DOHH2 (cell line): ENCODE measurements around the gene TYW3.
"Not testable (repeated sequence)": the region's sequence is repeated elsewhere in the genome, so short reads cannot be mapped to it uniquely, and the experiment has no call there.

Experiments used
- H3F3A ChIP-seq: fragments of 200-600 bp; sonication (generic), shearing (Covaris generic); 2 replicates; pipeline ENCODE4 v1.6.0; 2016; ENCODE audit warnings: antibody characterized with exemption, mild to moderate bottlenecking; ENCODE audit not compliant: control insufficient read depth, insufficient read depth
- H3K27ac ChIP-seq: fragments of 200-600 bp; sonication (generic); 2 replicates; pipeline ENCODE4 v1.5.1; 2014; ENCODE audit warnings: low read depth, mild to moderate bottlenecking, low read length, moderate library complexity
- H3K27me3 ChIP-seq: fragments of 200-600 bp; sonication (generic); 2 replicates; pipeline ENCODE4 v1.6.1; 2014; ENCODE audit warnings: mild to moderate bottlenecking, low read length, mixed read lengths; ENCODE audit not compliant: control insufficient read depth
- H3K36me3 ChIP-seq: fragments of 200-600 bp; sonication (generic); 2 replicates; pipeline ENCODE4 v1.6.1; 2014; ENCODE audit warnings: mild to moderate bottlenecking, low read length, moderate library complexity, mixed read lengths; ENCODE audit not compliant: control insufficient read depth
- H3K4me1 ChIP-seq: fragments of 200-600 bp; sonication (generic); 2 replicates; pipeline ENCODE4 v1.6.1; 2014; ENCODE audit warnings: mild to moderate bottlenecking, low read length, mixed read lengths; ENCODE audit not compliant: control insufficient read depth
- H3K4me2 ChIP-seq: fragments of 200-600 bp; sonication (generic); 2 replicates; pipeline ENCODE4 v1.6.0; 2014; ENCODE audit warnings: mild to moderate bottlenecking, low read length, moderate library complexity
- H3K4me3 ChIP-seq: fragments of 200-600 bp; sonication (generic); 2 replicates; pipeline ENCODE4 v1.5.1; 2014; ENCODE audit warnings: mild to moderate bottlenecking, low read length, mixed read lengths
- H3K79me2 ChIP-seq: fragments of 200-600 bp; sonication (generic); 2 replicates; pipeline ENCODE4 v1.6.1; 2014; ENCODE audit warnings: mild to moderate bottlenecking, low read length, mixed read lengths; ENCODE audit not compliant: control insufficient read depth
- H3K9me2 ChIP-seq: fragments of 200-600 bp; sonication (generic); replicated peaks from 2 replicates; pipeline ENCODE4 v1.6.1; 2014; ENCODE audit warnings: mild to moderate bottlenecking, low read length, mixed read lengths; ENCODE audit not compliant: control insufficient read depth
- H3K9me3 ChIP-seq: fragments of 200-600 bp; sonication (generic); 2 replicates; pipeline ENCODE4 v1.6.1; 2014; ENCODE audit warnings: antibody characterized with exemption, low read length, mixed read lengths; ENCODE audit not compliant: control insufficient read depth, insufficient read depth
- H4K20me1 ChIP-seq: fragments of 200-600 bp; sonication (generic); 2 replicates; pipeline ENCODE4 v1.6.0; 2014; ENCODE audit warnings: low read depth, mild to moderate bottlenecking, antibody characterized with exemption, low read length, moderate library complexity; ENCODE audit not compliant: control insufficient read depth, insufficient read depth
- CTCF ChIP-seq: fragments of 200-600 bp; sonication (generic); IDR thresholded peaks from one replicate; pipeline ENCODE4 v1.5.1; 2014; ENCODE audit warnings: antibody characterized with exemption, mild to moderate bottlenecking, low read depth, low read length; ENCODE audit not compliant: poor library complexity, severe bottlenecking
- EZH2phosphoT487 ChIP-seq: fragments of 200-600 bp; sonication (generic); IDR thresholded peaks from 2 replicates; pipeline ENCODE4 v1.6.1; 2017; ENCODE audit warnings: borderline replicate concordance, mild to moderate bottlenecking, antibody characterized with exemption, low read length, moderate library complexity, mixed read lengths

TYW3 gene

GRCh38 chr1:74733604-74734484, 892 bp downstream of the TYW3 start:
- Histone ChIP-seq H3K36me3 (peaks cover 44% of the 10 kb centered on the region), H3K27ac (peak overlapping the region; percentile 85)

DNA sequence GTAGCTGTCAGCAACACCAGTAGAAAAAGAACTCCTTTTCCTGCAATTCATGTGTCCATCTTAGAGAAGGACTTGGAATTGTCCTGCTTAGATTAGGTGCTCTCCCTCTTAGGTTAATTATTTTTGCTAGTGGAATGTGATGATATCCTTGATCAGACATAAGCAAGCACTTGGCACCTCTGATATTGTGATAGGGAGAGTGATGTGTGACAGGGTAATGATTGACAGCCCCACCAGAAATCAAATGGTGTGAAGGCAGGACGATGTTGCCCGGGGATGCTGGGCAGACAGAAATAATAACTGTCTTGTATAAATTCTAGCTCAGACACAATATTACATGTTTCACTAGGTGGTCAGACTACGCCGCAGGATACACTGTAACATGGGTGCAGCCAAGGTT, 4.4 kb downstream of the TYW3 start:
- Histone ChIP-seq H3K79me2 (peaks cover 40% of the 10 kb centered on the region), H3K4me3 (no peak overlapping the region), H3K36me3 (peaks cover 77% of the 10 kb centered on the region), H3F3A (peaks cover 6% of the 10 kb centered on the region; the same call in 1 of the 2 replicates), H3K4me2 (no peak overlapping the region), H3K4me1 (peaks cover 13% of the 10 kb centered on the region), H3K27ac (no peak overlapping the region), H3K9me3 (peaks cover 10% of the 10 kb centered on the region), H3K27me3 (no peaks in the 10 kb centered on the region), H4K20me1 (no peaks in the 10 kb centered on the region), H3K9me2 (no peaks in the 10 kb centered on the region)
- TF ChIP-seq CTCF = no peak
- no peak for TF ChIP-seq EZH2phosphoT487

More at GRCh38 chr1:74733604-74734484, 892 bp downstream of the TYW3 start:
- H3K4me3 ChIP-seq = peak overlapping the region; percentile 98
- TF ChIP-seq CTCF (peak; percentile 71), EZH2phosphoT487 (no peak)
- H3F3A ChIP-seq = peaks cover 6% of the 10 kb centered on the region; the same call in 1 of the 2 replicates
- H3K9me3 ChIP-seq = no peaks in the 10 kb centered on the region
- peak overlapping the region; percentile 91 for H3K4me2 ChIP-seq
- no peaks in the 10 kb centered on the region for H3K27me3 ChIP-seq
- H4K20me1 ChIP-seq = no peaks in the 10 kb centered on the region
- no peaks in the 10 kb centered on the region for H3K9me2 ChIP-seq
- peaks cover 46% of the 10 kb centered on the region for H3K79me2 ChIP-seq
- H3K4me1 ChIP-seq = peaks cover 23% of the 10 kb centered on the region

DNA sequence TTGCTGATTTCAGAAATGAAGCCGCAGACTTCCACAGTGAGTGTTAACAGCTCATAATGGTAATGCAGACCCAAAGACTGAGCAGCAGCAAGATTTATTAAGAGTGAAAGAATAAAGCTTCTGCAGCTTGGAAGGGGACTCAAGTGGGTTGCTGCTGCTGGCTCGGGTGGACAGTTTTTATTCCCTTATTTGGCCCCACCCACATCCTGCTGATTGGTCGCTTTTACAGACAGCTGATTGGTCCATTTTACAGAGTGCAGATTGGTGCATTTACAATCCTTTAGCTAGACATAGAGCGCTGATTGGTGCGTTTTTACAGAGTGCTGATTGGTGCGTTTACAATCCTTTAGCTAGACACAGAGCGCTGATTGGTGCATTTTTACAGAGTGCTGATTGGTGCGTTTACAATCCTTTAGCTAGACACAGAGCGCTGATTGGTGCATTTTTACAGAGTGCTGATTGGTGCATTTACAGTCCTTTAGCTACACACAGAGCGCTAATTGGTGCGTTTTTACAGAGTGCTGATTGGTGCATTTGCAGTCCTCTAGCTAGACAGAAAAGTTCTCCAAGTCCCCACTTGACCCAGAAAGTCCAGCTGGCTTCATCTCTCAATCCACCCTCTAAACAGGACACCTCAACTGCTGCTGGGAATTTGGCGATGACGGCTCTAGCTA, 7.5 kb downstream of the TYW3 start:
- not testable (repeated sequence) for H3K4me3 ChIP-seq, H4K20me1 ChIP-seq, H3K9me2 ChIP-seq, H3K4me1 ChIP-seq, H3F3A ChIP-seq, H3K27ac ChIP-seq, H3K4me2 ChIP-seq, H3K27me3 ChIP-seq
- peaks cover 93% of the 10 kb centered on the region for H3K36me3 ChIP-seq
- H3K9me3 ChIP-seq = peaks cover 18% of the 10 kb centered on the region
- peaks cover 13% of the 10 kb centered on the region for H3K79me2 ChIP-seq

DNA sequence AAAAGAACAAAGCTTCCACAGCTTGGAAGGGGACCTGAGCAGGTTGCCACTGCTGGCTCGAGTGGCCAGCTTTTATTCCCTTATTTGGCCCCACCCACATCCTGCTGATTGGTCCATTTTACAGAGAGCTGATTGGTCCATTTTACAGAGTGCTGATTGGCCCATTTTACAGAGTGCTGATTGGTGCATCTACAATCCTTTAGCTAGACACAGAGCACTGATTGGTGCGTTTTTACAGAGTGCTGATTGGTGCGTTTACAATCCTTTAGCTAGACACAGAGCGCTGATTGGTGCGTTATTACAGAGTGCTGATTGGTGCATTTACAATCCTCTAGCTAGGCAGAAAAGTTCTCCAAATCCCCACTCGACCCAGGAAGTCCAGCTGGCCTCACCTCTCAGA, 12.3 kb downstream of the TYW3 start:
- not testable (repeated sequence) for H4K20me1 ChIP-seq, H3K4me3 ChIP-seq, H3K27me3 ChIP-seq, H3K4me1 ChIP-seq, H3K79me2 ChIP-seq, H3K4me2 ChIP-seq, H3F3A ChIP-seq, H3K9me2 ChIP-seq, H3K27ac ChIP-seq
- Histone ChIP-seq H3K36me3 (peaks cover 87% of the 10 kb centered on the region), H3K9me3 (peaks cover 14% of the 10 kb centered on the region; the same call in 1 of the 2 replicates)
